HG03439 (cell line): ENCODE results near the gene HERPUD1.

ENCODE experiments used
- ATAC-seq: cut with Tn5 transposase; IDR thresholded peaks from one replicate; pipeline ENCODE4 v1.9.1; 2021; ENCODE audit warnings: mild to moderate bottlenecking, moderate library complexity; ENCODE audit not compliant: unreplicated experiment

Gene HERPUD1

GRCh38 chr16:56910654-56911539 is 21.0 kb upstream of the HERPUD1 start:
- no peak for ATAC-seq

- ATAC-seq = peak; percentile 55
These were observed 20.0 kb upstream of the HERPUD1 start for GRCh38 chr16:56911771-56912571.

GRCh38 chr16:56912746-56913708 is 18.9 kb upstream of the HERPUD1 start:
- ATAC-seq = no peak

- no peak for ATAC-seq
These were observed 17.0 kb upstream of the HERPUD1 start for GRCh38 chr16:56914896-56915295.

GRCh38 chr16:56915336-56916119 is 16.4 kb upstream of the HERPUD1 start:
- no peak for ATAC-seq

- ATAC-seq = peak; percentile 60
These were observed 15.2 kb upstream of the HERPUD1 start for GRCh38 chr16:56916571-56917403.

GRCh38 chr16:56918467-56919012 is 13.4 kb upstream of the HERPUD1 start:
- ATAC-seq = no peak

GRCh38 chr16:56919099-56919800 is 12.7 kb upstream of the HERPUD1 start:
- no peak for ATAC-seq

- no peak for ATAC-seq
These were observed 10.4 kb upstream of the HERPUD1 start for GRCh38 chr16:56921571-56921970.

GRCh38 chr16:56923481-56924091 is 8.4 kb upstream of the HERPUD1 start:
- ATAC-seq = no peak

- ATAC-seq = no peak
These were observed 4.5 kb upstream of the HERPUD1 start for GRCh38 chr16:56927471-56927870.

GRCh38 chr16:56929639-56930038 is 2.3 kb upstream of the HERPUD1 start:
- ATAC-seq = no peak

- ATAC-seq = peak; percentile 0
These were observed 1.3 kb upstream of the HERPUD1 start for GRCh38 chr16:56930486-56931270.

- peak; percentile 39 for ATAC-seq
These were observed 561 bp upstream of the HERPUD1 start for GRCh38 chr16:56931271-56931891.

- ATAC-seq = no peak
These were observed 1.0 kb downstream of the HERPUD1 start for GRCh38 chr16:56932721-56933619.
